Measurements from ENCODE around the gene TLE3.

TLE3 gene

GRCh38 chr15:70047386-70048197, 50.1 kb downstream of the TLE3 start:
- DNase-seq (ENCODE audit: low read depth): no peak

- no peak for DNase-seq (ENCODE audit: low read depth)
Measured at GRCh38 chr15:70046679-70047369, 50.9 kb downstream of the TLE3 start.

- DNase-seq (ENCODE audit: low read depth): no peak
Measured at GRCh38 chr15:70045045-70045444, 52.7 kb downstream of the TLE3 start.

GRCh38 chr15:70044168-70044567, 53.5 kb downstream of the TLE3 start:
- no peak for DNase-seq (ENCODE audit: low read depth)

DNA sequence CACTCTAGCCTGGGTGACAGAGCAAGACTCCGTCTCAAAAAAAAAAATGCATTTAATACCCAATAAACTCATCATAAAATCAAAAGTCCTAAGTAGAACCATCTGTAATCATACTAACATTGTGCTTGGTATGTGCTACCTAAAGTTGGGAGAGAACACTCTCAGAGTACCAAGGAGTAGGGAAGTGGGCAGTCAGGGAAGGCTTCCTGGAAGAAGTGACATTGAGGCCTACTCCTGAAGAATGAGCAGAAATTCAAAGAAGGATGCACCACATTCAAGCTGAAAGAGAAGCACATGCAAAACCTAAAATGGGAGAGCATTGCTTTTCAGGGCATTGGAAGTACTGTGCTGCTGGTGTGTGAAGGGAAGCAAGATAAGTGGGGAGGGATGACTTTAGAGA, 54.1 kb downstream of the TLE3 start:
- DNase-seq (ENCODE audit: low read depth): no peak

DNA sequence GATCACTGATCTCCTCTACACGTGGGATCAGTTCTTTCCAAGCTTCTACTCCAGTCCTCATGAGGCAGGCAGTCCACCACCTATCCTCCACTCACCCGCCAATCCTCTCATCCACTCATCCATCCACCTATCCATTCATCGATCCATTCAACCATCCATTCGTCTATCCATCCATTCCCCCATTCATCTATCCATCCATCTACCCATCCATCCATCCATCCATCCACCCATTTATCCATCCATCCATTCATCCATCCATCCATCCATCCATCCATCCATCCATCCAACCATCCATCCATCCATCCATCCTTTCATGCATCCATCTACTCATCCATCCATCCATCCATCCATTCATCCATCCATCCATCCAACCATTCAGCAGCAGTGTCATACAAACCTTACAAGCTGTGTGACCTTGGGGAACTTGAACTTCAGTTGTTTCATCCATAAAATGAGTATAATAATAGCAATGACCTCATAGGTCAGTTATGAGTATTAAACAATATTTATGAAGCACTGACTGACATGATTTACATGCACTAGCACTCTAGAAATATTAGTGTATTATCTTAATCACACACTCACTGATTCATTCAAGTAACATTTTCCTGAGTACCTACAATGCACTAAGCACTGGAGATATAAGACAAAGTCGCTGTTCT, 55.0 kb downstream of the TLE3 start:
- no peak for DNase-seq (ENCODE audit: low read depth)

DNA sequence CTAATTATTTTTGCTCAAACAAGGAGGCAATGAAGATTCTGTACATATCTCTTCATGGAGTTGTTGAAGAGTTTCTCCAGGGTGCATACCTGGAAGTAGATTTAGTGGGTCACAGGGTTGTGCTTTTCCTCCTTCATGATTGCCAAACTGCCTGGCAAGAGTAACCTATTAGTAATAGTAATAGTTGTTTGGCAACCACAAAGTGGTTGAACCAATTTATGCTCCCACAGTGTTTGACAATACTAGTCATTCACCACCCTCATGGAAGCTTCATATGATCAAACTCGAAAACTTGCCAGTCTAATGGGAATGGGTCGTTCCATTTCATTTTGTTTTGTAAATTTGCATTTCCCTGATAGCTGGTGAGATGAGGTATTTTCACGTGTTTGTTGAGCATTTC, 57.8 kb downstream of the TLE3 start:
- DNase-seq (ENCODE audit: low read depth): no peak

DNA sequence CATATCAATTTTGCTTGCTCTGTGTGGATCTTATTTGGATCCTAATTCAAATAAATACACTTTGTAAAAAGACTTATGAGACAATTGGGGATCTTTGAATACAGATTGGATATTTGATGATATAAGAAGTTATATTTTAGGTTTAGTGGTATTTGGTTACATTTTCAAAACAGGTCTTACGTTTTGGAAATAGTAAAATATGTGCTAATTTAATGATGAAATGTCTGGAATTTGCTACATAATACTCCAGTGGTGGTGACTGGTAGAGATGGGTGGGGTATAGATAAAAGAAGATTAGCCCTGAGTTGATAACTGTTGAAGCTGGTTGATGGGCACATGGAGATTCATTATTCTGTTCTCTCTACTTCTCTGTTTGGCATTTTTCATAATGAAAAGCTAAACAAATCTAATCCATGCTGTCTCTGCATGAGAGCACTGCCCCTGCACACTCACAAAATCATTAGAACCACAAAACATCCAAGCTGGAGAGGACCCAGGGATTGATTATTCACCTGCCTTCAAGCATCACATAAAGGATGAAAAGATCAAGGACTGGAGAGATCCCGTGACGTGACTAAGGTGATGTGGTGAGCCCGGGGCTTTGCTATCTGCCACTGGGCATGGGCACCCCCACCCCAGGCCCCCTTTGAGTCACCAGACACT, 58.9 kb downstream of the TLE3 start:
- no peak for DNase-seq (ENCODE audit: low read depth)

DNA sequence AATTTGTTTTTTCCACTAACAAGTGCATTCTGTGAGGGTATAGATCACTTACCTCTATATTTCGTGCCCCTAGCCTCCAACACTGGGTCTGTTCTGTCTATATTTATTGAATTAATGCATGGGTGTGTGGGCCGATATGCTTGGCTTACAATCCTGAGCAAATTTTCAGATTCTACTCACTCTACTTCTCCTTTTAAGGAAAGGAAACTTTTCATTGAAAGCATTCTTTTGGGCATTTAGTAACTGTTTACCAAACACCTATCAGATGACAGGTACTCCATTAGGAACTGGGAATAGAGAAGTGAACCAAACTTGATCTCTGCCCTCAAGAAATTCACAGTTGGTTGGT, 60.5 kb downstream of the TLE3 start:
- no peak for DNase-seq (ENCODE audit: low read depth)

DNA sequence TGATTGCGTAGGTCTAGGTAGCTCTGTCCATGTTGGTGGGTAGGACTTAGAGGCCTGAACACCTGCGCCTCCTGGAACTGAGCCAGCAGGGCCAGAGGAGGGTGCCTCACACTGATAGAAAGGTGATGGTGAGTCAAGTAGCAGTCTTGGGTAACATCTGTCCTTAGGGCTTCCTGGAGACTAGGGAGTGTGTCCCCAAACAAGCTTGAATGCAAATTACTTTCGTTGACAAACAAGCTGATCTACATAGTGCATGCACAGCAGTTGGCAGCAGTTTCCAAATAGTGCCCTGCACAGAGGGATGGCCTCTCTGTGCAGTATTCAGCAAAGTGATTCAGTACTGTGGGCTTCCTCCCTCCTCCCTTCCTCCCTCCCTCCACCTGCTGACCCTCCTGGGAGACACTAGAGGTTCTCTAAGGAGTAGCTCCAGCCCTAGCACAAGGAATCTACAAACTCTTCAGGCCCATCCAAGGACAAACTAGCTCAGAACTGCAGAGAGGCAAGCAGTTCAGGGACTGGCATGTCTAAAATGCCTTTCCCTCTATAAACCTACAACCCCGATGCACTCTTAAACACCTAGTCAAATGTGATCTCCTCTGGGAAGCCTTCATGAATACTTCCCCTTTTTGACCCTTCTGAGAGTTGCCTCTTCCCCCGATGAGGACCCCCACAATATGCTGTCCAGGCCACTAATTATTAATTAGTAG, 61.0 kb downstream of the TLE3 start:
- no peak for DNase-seq (ENCODE audit: low read depth)

DNA sequence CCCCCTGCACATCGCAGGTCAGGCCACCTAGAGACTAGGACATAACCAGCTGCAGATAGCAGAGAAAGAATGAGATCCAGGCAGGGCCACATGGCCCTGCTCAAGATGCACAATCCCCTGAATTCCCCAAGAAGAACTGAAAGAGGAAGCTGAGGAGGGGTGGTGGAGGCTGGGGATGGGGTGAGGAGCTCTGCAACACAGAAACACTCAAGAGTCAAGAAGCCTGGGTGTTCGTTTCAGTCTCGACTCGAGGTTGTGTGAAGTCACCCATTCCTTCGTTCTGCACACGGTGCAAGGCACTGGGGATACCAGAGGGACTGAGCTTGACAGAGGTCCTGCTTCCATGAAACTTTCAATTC, 62.0 kb downstream of the TLE3 start:
- DNase-seq (ENCODE audit: low read depth): no peak

DNA sequence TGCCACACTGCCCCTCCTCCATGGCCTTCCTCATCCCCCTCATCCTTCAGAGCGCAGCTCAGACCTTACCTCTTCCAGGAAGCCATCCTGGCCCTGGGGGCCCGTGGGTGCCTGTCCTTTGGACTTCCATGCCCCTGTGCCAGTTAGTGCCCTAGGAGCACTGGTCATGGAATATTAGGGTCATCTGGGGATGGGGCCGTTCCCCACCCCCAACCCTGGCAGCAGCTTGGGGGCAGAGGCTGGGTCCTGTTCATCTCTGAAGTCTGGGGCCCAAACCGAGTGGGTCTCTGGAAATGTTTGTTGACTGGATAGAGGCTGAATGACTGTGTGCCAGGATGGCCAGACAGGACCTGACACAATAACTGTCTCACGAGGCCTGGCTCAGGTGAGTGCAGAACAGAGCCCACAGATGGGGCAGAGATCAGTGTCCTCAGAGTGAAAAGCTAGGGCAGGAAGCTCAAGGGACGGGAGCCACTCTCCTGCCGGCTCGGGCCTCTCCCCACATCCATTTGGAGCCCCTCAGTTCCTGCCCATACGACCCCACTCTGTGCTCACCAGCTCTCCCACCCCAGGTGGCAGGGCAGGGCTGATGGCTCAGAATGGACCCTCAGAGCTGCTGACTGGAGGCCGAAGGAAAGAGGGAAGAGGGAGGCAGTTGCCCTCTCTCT, 62.5 kb downstream of the TLE3 start:
- no peak for DNase-seq (ENCODE audit: low read depth)

DNA sequence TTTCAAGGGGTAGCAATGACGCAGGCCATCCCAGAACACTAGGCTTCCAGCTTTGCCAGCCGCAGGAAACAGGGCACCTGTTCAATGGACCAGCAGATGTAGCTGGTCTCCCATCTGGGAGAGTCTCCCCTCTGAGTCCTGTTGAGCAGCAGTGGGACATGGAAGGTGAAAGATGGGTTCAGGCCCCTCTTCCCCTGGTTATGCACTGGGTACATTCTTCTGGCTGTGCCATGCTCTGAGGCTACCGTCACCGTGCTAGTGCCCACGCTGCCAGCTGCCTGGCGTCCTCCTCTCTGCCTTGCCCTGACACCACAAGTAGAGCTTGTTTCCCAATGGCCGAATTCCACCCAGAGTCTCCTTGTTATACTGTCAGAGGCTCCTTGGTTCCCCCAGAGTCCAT, 63.1 kb downstream of the TLE3 start:
- DNase-seq (ENCODE audit: low read depth): no peak

GRCh38 chr15:70034141-70034540, 63.6 kb downstream of the TLE3 start:
- DNase-seq (ENCODE audit: low read depth): no peak

DNA sequence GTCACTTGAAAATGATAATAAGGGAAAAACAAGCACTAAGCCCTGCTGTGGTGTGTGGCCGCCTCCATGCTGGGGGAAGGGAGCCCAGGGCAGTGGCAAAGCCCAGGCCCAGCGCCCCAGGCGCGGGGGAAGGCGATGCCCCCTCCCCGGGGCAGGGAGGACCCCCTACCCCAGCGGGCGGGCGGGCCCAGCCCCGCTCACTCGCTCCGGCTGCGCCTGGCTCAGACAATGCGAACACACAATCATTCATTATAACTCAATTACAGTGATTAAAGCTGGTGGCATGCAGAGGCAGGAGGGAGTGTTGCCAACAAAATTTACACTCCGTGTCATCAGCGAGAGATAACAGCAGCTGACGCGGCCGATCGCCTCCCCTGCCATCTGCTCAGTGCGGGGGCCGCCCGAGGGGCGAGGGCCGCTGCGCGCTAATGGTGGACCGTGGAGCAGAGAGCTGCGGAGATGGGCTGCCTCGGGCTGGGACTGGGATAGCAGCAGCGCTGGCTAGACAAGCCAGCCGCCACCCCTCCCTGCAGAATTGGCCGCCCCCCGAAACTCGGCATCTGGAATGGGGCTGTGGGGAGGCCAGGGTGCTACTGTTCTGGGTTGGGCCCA, 64.1 kb downstream of the TLE3 start:
- no peak for DNase-seq (ENCODE audit: low read depth)

GRCh38 chr15:70033109-70033508, 64.6 kb downstream of the TLE3 start:
- no peak for DNase-seq (ENCODE audit: low read depth)

GRCh38 chr15:70032509-70032908, 65.2 kb downstream of the TLE3 start:
- DNase-seq (ENCODE audit: low read depth): no peak

DNA sequence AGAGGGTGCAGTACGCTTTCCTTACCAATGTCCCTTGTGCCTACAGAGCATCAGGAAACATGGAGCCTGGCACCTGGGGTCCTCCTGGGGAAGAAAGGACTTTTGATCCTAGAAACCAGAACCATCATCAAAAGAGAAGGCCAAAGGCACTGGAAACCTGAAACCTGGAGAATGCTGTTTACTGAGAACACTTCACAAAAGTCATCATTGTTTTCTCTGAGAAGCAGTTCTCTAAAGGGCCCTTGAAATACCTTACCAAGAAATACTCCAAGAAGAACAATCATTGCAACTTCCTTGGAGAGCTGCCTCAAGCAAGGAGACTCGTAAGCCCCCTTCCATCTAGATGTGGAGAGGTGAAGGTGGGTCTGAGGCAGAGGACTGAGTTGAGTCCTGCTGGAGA, 66.0 kb downstream of the TLE3 start:
- DNase-seq (ENCODE audit: low read depth): no peak

- DNase-seq (ENCODE audit: low read depth): no peak
Measured at GRCh38 chr15:70031261-70031660, 66.5 kb downstream of the TLE3 start.

- no peak for DNase-seq (ENCODE audit: low read depth)
Measured at GRCh38 chr15:70030851-70031250, 66.9 kb downstream of the TLE3 start.

DNA sequence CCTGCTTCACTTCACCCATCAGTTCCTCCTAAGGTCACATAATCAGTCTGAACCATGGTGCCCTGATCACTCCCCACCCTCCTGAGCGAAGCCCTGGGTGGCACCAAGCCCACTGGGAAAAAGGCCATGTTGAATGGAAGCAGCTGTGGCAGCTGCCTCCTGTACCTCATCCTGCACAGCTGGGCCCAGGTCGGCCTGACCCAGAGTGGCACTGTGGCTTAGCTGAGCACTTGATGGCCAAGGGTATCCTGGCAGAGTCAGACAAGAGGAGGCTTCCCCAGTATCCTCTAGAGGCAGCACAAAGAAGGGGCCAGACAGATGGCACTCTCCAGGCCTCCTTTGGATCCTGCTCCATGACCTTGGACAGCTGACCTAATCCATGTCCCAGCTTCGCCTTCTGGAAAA, 68.4 kb downstream of the TLE3 start:
- no peak for DNase-seq (ENCODE audit: low read depth)

All from activated T-helper 1 cell treated with Interleukin-2 at 50 U/mL for 16 hours (primary cell).